RWPE1 (cell line): Measurements from ENCODE around the gene RPL3.

Source experiments
- CTCF ChIA-PET: fragments of 350-600 bp; sonication (Branson Sonifier 250); formaldehyde crosslinking; extraction: SDS; loops from one replicate; lab custom pipeline; 2021; lab: Yijun Ruan, JAX
- POLR2A ChIA-PET: fragments of 400-600 bp; formaldehyde crosslinking; extraction: SDS; loops from one replicate; lab custom pipeline; 2020; ENCODE audit warnings: antibody characterized with exemption; ENCODE audit not compliant: low non-redundant PET; lab: Yijun Ruan, JAX
- DNase-seq: peaks from one replicate; pipeline ENCODE4 v3.0.0; 2012; ENCODE audit warnings: low spot score
- H3K27ac ChIP-seq: fragments of 450-650 bp; 2 replicates; pipeline ENCODE4 v1.5.1; 2017
- CTCF ChIP-seq: fragments of 450-650 bp; conservative IDR thresholded peaks from 2 replicates; pipeline ENCODE4 v1.5.1; 2017; ENCODE audit warnings: low read depth, mild to moderate bottlenecking

The RPL3 gene

GRCh38 chr22:39280250-39280649 is 39.2 kb downstream of the RPL3 start:
- POLR2A ChIA-PET = no interaction called here
- no peak overlapping the region for H3K27ac ChIP-seq
- CTCF ChIA-PET = no interaction called here
- no peak for DNase-seq
- no peak for TF ChIP-seq CTCF

GRCh38 chr22:39279170-39279850 is 40.1 kb downstream of the RPL3 start:
- ChIA-PET CTCF (no interaction called here), POLR2A (no interaction called here)
- H3K27ac ChIP-seq = no peak overlapping the region
- no peak for TF ChIP-seq CTCF
- DNase-seq = no peak

GRCh38 chr22:39278040-39278439 is 41.4 kb downstream of the RPL3 start:
- CTCF ChIA-PET = no interaction called here

GRCh38 chr22:39277142-39277607 is 42.2 kb downstream of the RPL3 start:
- ChIA-PET POLR2A (no interaction called here), CTCF (no interaction called here)
- H3K27ac ChIP-seq = no peak overlapping the region
- no peak for DNase-seq
- TF ChIP-seq CTCF = no peak

More at GRCh38 chr22:39278040-39278439, 41.4 kb downstream of the RPL3 start:
- H3K27ac ChIP-seq = no peak overlapping the region
- no peak for TF ChIP-seq CTCF
- POLR2A ChIA-PET = no interaction called here
- no peak for DNase-seq

- ChIA-PET POLR2A (no interaction called here), CTCF (no interaction called here)
- no peak for TF ChIP-seq CTCF
Measured at GRCh38 chr22:39276440-39277141, 42.8 kb downstream of the RPL3 start.

GRCh38 chr22:39275814-39276439 is 43.5 kb downstream of the RPL3 start:
- TF ChIP-seq CTCF = no peak
- DNase-seq = no peak
- POLR2A ChIA-PET = no interaction called here
- no peak overlapping the region for H3K27ac ChIP-seq
- CTCF ChIA-PET = no interaction called here

More at GRCh38 chr22:39276440-39277141, 42.8 kb downstream of the RPL3 start:
- DNase-seq = no peak
- H3K27ac ChIP-seq = no peak overlapping the region
